Common myeloid progenitor, CD34-positive (primary cell): ENCODE measurements around the gene STX12.

ENCODE experiments used
- CTCF ChIA-PET: fragments of 350-600 bp; sonication (Branson Sonifier 250); formaldehyde crosslinking; loops from one replicate; lab custom pipeline; 2021; ENCODE audit warnings: antibody characterized with exemption; lab: Charles Lee
- POLR2A ChIA-PET: fragments of 350-600 bp; sonication (Branson Sonifier 250); formaldehyde crosslinking; loops from one replicate; lab custom pipeline; 2021; ENCODE audit warnings: antibody characterized with exemption; lab: Charles Lee
- DNase-seq, 3 donors: peaks; one replicate each; pipeline versions ENCODE4 v3.0.0 to v3.0.0-alpha.2; 2013
- H3K27ac ChIP-seq, 2 experiments: 1 replicate in 1 of 2; 2 replicates in 1 of 2; pipeline ENCODE4 v1.7.0; 2013; ENCODE audit warnings: inconsistent platforms in 2 of 2, low read length in 2 of 2, mild to moderate bottlenecking in 2 of 2, low read depth in 1 of 2, moderate library complexity in 1 of 2; ENCODE audit not compliant: severe bottlenecking in 2 of 2, insufficient read depth in 1 of 2, poor library complexity in 1 of 2
- H3K27me3 ChIP-seq, 5 experiments: replicated peaks in 2 of 5; 1 replicate in 3 of 5; 2 replicates in 2 of 5; pipeline versions ENCODE4 v1.6.1 to v1.7.0; 2013; ENCODE audit warnings: low read length in 4 of 5, mild to moderate bottlenecking in 2 of 5, moderate library complexity in 2 of 5, inconsistent platforms in 1 of 5; ENCODE audit not compliant: insufficient read depth in 5 of 5, control insufficient read depth in 4 of 5
- H3K36me3 ChIP-seq, 4 experiments: 1 replicate in 2 of 4; 2 replicates in 2 of 4; pipeline versions ENCODE4 v1.6.1 to v1.7.0; 2013; ENCODE audit warnings: low read length in 3 of 4, control low read depth in 1 of 4, mild to moderate bottlenecking in 1 of 4; ENCODE audit not compliant: control insufficient read depth in 4 of 4, insufficient read depth in 4 of 4
- H3K4me1 ChIP-seq, 4 experiments: 1 replicate in 3 of 4; 2 replicates in 1 of 4; pipeline versions ENCODE4 v1.6.1 to v1.7.1; 2013; ENCODE audit warnings: low read length in 3 of 4, mild to moderate bottlenecking in 3 of 4, control low read depth in 1 of 4, inconsistent platforms in 1 of 4, moderate library complexity in 1 of 4; ENCODE audit not compliant: control insufficient read depth in 4 of 4, insufficient read depth in 4 of 4; ENCODE audit errors: control extremely low read depth in 1 of 4
- H3K4me3 ChIP-seq, 7 experiments: 1 replicate in 4 of 7; 2 replicates in 3 of 7; pipeline versions ENCODE4 v1.5.1 to v1.7.0; 2013; ENCODE audit warnings: mild to moderate bottlenecking in 7 of 7, low read length in 6 of 7, moderate library complexity in 6 of 7, inconsistent platforms in 2 of 7, low read depth in 2 of 7, control low read depth in 1 of 7; ENCODE audit not compliant: insufficient read depth in 4 of 7, control insufficient read depth in 1 of 7; ENCODE audit errors: extremely low read depth in 1 of 7
- H3K9me3 ChIP-seq, 5 experiments: 1 replicate in 4 of 5; 2 replicates in 1 of 5; pipeline versions ENCODE4 v1.6.1 to v1.7.1; 2013; ENCODE audit warnings: low read length in 4 of 5, mild to moderate bottlenecking in 2 of 5, inconsistent platforms in 1 of 5, low read depth in 1 of 5, moderate library complexity in 1 of 5; ENCODE audit not compliant: control insufficient read depth in 4 of 5, insufficient read depth in 2 of 5; ENCODE audit errors: control extremely low read depth in 1 of 5
- WGBS: methylation state at CpG from one replicate; pipeline ENCODE4 v1.1.5; 2013; ENCODE audit not compliant: insufficient coverage; 5-methylcytosine and 5-hydroxymethylcytosine counted together

The STX12 gene

DNA sequence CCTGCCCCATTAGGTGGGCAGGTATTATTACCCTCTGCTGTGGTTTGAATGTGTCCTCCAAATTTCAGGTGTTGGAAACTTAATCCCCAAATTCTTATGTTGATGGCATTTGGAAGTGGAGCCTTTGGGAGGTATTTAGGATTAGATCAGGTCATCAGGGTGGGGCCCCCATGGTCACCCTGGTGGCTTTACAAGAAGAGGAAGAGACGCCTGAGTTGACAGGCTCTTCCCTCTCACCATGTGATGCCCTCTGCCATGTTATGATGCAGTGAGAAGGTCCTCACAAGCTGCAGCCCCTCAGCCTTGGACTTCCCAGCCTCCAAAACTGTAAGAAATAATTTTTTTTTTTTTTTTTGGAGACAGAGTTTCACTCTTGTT is 90.5 kb downstream of the STX12 start:
- H3K36me3 ChIP-seq = no peaks in the 10 kb centered on the region
- H3K27ac ChIP-seq = peak overlapping the region in 1 of 2 experiments; percentile 72
- 71% methylated on average over 1 of the region's 1 CpG for WGBS
- CTCF ChIA-PET = interaction anchor here (1.2 kb wide), 1 partner anchor 28 kb away, joined by 4 read pairs; no protein-coding TSS in a partner anchor
- DNase-seq = peak in 2 of 3 donors; percentile 20 to 39
- H3K9me3 ChIP-seq = no peaks in the 10 kb centered on the region
- POLR2A ChIA-PET = interaction anchor here (0.6 to 0.9 kb wide), 2 partner anchors 9 to 115 kb away, joined by 3 to 5 read pairs; partner anchors contain the start of gene THEMIS2
- no peaks in the 10 kb centered on the region for H3K27me3 ChIP-seq
- peaks cover 0 to 52% (median 34%) of the 10 kb centered on the region in 4 experiments for H3K4me1 ChIP-seq
- no peak overlapping the region for H3K4me3 ChIP-seq

DNA sequence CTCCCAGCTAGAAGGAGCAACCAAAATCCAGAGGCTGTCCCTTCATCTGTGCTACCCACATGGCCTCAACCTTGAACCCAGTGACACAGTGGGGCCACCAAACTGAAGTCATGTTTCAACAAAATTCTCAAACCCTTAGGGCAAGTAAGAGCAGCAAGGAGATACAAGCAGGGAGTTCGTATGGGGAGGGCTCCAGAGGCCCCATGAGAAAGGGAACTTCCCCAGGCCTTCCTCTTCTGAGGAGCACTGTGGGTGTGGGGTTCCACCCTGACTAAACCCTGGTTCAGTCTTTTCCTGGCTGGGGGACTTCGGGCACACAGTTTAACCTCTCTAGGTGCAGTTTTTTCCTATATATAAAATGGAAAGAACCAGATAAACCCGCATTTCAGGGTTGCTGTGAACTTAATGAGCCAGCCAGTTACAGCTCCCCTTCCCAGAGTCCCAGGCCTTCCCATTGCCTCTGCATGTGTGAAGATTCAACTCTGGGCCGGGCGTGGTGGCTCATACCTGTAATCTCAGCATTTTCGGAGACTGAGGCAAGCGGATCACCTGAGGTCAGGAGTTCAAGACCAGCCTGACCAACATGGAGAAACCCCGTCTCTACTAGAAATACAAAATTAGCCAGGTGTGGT is 91.4 kb downstream of the STX12 start:
- H3K27ac ChIP-seq = peak overlapping the region in 1 of 2 experiments; percentile 72
- H3K27me3 ChIP-seq = no peaks in the 10 kb centered on the region
- H3K36me3 ChIP-seq = no peaks in the 10 kb centered on the region
- H3K4me3 ChIP-seq = peak overlapping the region in 1 of 7 experiments; percentile 3
- H3K9me3 ChIP-seq = no peaks in the 10 kb centered on the region
- WGBS = 71% methylated on average over 4 of the region's 8 CpGs
- peak in 2 of 3 donors; percentile 36 to 40 for DNase-seq
- ChIA-PET POLR2A (interaction anchor here (0.9 kb wide), 1 partner anchor 8 kb away, joined by 5 read pairs; the partner anchor contains the start of gene THEMIS2), CTCF (interaction anchor here (1.0 to 1.1 kb wide), 2 partner anchors 88 to 114 kb away, joined by 3 read pairs; no protein-coding TSS in a partner anchor)
- H3K4me1 ChIP-seq = peaks cover 0 to 55% (median 42%) of the 10 kb centered on the region in 4 experiments

GRCh38 chr1:27865821-27866220 is 92.8 kb downstream of the STX12 start:
- ChIA-PET POLR2A (interaction anchor here (0.7 kb wide), 1 partner anchor 164 kb away, joined by 3 read pairs; no protein-coding TSS in a partner anchor), CTCF (interaction anchor here (0.6 to 1.4 kb wide), 2 partner anchors 8 to 97 kb away, joined by 3 to 5 read pairs; no protein-coding TSS in a partner anchor)
- WGBS = 99% methylated on average over 9 of the region's 10 CpGs
- Histone ChIP-seq H3K36me3 (no peaks in the 10 kb centered on the region), H3K4me1 (peaks cover 0 to 67% (median 49%) of the 10 kb centered on the region in 4 experiments), H3K9me3 (no peaks in the 10 kb centered on the region), H3K27ac (no peak overlapping the region), H3K27me3 (no peaks in the 10 kb centered on the region), H3K4me3 (no peak overlapping the region)
- no peak for DNase-seq

DNA sequence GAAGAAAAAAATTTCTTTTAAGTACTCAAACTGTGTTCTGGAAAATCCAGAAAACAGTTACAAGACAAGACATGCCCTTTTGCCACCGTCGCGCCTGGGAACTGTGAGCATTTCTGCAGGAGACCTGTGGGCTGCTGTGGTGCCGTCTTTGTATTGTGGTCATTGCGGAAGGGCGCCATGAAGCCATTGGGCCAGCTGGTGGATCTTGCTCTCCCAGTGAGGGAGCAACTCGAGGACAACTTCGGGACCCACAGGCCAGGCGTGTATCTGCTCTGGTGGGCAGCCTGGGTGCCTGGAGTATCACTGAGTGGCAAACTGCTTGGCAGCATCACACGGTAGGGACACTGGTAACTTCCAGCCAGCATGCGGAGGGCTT is 95.5 kb downstream of the STX12 start:
- 85% methylated on average over 10 of the region's 11 CpGs for WGBS
- H3K4me3 ChIP-seq = peak overlapping the region in 3 of 7 experiments; percentile 41 to 48 (median 43)
- peak overlapping the region in 1 of 2 experiments; percentile 76 for H3K27ac ChIP-seq
- H3K4me1 ChIP-seq = peaks cover 0 to 67% (median 49%) of the 10 kb centered on the region in 4 experiments
- H3K9me3 ChIP-seq = no peaks in the 10 kb centered on the region
- H3K27me3 ChIP-seq = no peaks in the 10 kb centered on the region
- ChIA-PET POLR2A (interaction anchor here (0.6 kb wide), 1 partner anchor 267 kb away, joined by 5 read pairs; no protein-coding TSS in a partner anchor), CTCF (no interaction called here)
- H3K36me3 ChIP-seq = no peaks in the 10 kb centered on the region
- DNase-seq = peak in 2 of 3 donors; percentile 30 to 43

GRCh38 chr1:27868932-27869718 is 96.1 kb downstream of the STX12 start:
- DNase-seq = peak; percentile 37 to 82 (median 75)
- WGBS = 3% methylated on average over 13 of the region's 16 CpGs
- Histone ChIP-seq H3K4me3 (peak overlapping the region in 5 of 7 experiments; percentile 9 to 48 (median 42)), H3K9me3 (no peaks in the 10 kb centered on the region), H3K4me1 (peaks cover 0 to 67% (median 49%) of the 10 kb centered on the region in 4 experiments), H3K36me3 (no peaks in the 10 kb centered on the region), H3K27me3 (no peaks in the 10 kb centered on the region), H3K27ac (peak overlapping the region in 1 of 2 experiments; percentile 76)
- POLR2A ChIA-PET = interaction anchor here (0.7 kb wide), 1 partner anchor 10 kb away, joined by 3 read pairs; no protein-coding TSS in a partner anchor
- CTCF ChIA-PET = interaction anchor here (0.7 to 2.2 kb wide), 4 partner anchors 12 to 87 kb away, joined by 3 to 10 read pairs (median 4); no protein-coding TSS in a partner anchor

GRCh38 chr1:27869719-27870085 is 96.7 kb downstream of the STX12 start:
- Histone ChIP-seq H3K27ac (peak overlapping the region in 1 of 2 experiments; percentile 76), H3K36me3 (no peaks in the 10 kb centered on the region), H3K9me3 (no peaks in the 10 kb centered on the region), H3K4me1 (peaks cover 4 to 67% (median 49%) of the 10 kb centered on the region in 4 experiments), H3K4me3 (peak overlapping the region in 5 of 7 experiments; percentile 8 to 48 (median 42)), H3K27me3 (no peaks in the 10 kb centered on the region)
- no peak for DNase-seq
- ChIA-PET CTCF (interaction anchor here (0.7 to 2.2 kb wide), 4 partner anchors 13 to 86 kb away, joined by 3 to 10 read pairs (median 4); no protein-coding TSS in a partner anchor), POLR2A (interaction anchor here (0.7 kb wide), 1 partner anchor 10 kb away, joined by 3 read pairs; no protein-coding TSS in a partner anchor)
- WGBS = 100% methylated on average over 1 of the region's 1 CpG
